Loucy (cell line): ENCODE data around the gene CACNA1I.

ENCODE experiments used
- H2AFZ ChIP-seq: fragments of 200-600 bp; sonication (generic); 2 replicates; pipeline ENCODE4 v1.6.0; 2016; ENCODE audit warnings: antibody characterized with exemption, mild to moderate bottlenecking, low read length, moderate library complexity
- H3F3A ChIP-seq: fragments of 200-600 bp; 2 replicates; pipeline ENCODE4 v1.6.0; 2016; ENCODE audit warnings: antibody characterized with exemption, low read depth, mild to moderate bottlenecking
- H3K27me3 ChIP-seq: fragments of 200-600 bp; sonication (generic); 2 replicates; pipeline ENCODE4 v1.6.1; 2014; ENCODE audit warnings: low read length, mild to moderate bottlenecking; ENCODE audit not compliant: insufficient read depth, poor library complexity, severe bottlenecking
- H3K36me3 ChIP-seq: fragments of 200-600 bp; sonication (generic); 2 replicates; pipeline ENCODE4 v1.6.1; 2016; ENCODE audit warnings: low read length; ENCODE audit not compliant: insufficient read depth
- H3K4me1 ChIP-seq: fragments of 200-600 bp; sonication (generic); 2 replicates; pipeline ENCODE4 v1.5.1; 2014; ENCODE audit warnings: low read length, mild to moderate bottlenecking; ENCODE audit not compliant: insufficient read depth, poor library complexity, severe bottlenecking
- H3K4me2 ChIP-seq: fragments of 200-600 bp; sonication (generic); 2 replicates; pipeline ENCODE4 v1.6.0; 2014; ENCODE audit warnings: antibody characterized with exemption, low read length, low read depth, mild to moderate bottlenecking; ENCODE audit not compliant: poor library complexity, severe bottlenecking
- H3K4me3 ChIP-seq: fragments of 200-600 bp; sonication (generic); 2 replicates; pipeline ENCODE4 v1.5.1; 2014; ENCODE audit warnings: low read length, mild to moderate bottlenecking, mixed read lengths; ENCODE audit not compliant: poor library complexity, severe bottlenecking
- H3K79me2 ChIP-seq: fragments of 200-600 bp; sonication (generic); 2 replicates; pipeline ENCODE4 v1.6.1; 2014; ENCODE audit warnings: low read length; ENCODE audit not compliant: insufficient read depth
- H3K9ac ChIP-seq: fragments of 200-600 bp; sonication (generic); 2 replicates; pipeline ENCODE4 v1.6.0; 2014; ENCODE audit warnings: mild to moderate bottlenecking, low read depth, low read length, moderate library complexity; ENCODE audit not compliant: poor library complexity, severe bottlenecking
- H3K9me2 ChIP-seq: fragments of 200-600 bp; sonication (generic); replicated peaks from 2 replicates; pipeline ENCODE4 v1.6.1; 2016; ENCODE audit warnings: low read depth, low read length, mixed read lengths
- H3K9me3 ChIP-seq: fragments of 200-600 bp; sonication (generic); 2 replicates; pipeline ENCODE4 v1.6.1; 2014; ENCODE audit warnings: mild to moderate bottlenecking, antibody characterized with exemption, low read length, low read depth; ENCODE audit not compliant: insufficient read depth
- H4K20me1 ChIP-seq: fragments of 200-600 bp; sonication (generic); 2 replicates; pipeline ENCODE4 v1.6.0; 2014; ENCODE audit warnings: antibody characterized with exemption, low read length, mild to moderate bottlenecking; ENCODE audit not compliant: insufficient read depth, poor library complexity, severe bottlenecking
- EZH2phosphoT487 ChIP-seq: fragments of 200-600 bp; IDR thresholded peaks from 2 replicates; pipeline ENCODE4 v1.6.1; 2018; ENCODE audit warnings: antibody characterized with exemption, mild to moderate bottlenecking, moderate library complexity, borderline replicate concordance
- TF ChIP-seq, protein P1 (sequence below): fragments of 200-600 bp; sonication (generic); conservative IDR thresholded peaks from 2 replicates; pipeline ENCODE4 v1.5.1; 2014; ENCODE audit warnings: mild to moderate bottlenecking, antibody characterized with exemption, low read length

CACNA1I gene

DNA sequence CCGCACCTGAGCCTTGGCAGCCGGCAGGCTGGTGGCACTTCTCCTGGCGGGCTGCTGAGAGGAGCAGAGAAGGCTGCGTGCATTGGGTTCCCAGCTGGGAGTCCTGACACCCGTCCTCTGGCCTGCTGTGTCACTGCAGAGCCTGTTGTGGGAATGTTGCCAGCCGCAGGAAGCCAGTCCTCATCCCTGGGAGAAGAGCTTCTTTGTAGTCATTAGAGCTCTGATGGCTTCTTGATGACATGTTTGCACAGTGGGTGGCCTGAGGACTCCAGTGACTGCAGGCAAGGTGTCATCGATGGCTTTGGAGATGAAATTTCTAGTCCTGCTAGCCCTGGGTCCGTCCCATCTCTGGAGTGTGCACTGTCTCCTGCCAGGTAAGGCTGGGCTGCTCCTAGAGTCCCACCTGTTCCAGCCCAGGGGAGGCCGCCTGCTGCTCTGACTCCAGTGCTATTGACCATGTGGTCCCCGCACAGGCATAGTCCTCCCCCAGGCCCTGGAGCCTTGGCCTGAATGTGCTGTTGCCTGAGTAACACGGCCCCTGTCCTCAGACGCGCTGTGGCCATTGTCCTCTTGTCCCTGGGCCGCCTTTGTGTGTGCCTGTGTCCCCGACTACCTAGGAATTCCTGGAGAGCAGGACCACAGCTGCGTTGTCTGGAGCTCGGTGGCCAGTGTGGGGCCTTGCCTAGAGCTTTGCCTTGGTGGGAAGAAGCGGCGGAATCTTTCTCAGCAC, 129.2 kb downstream of the CACNA1I start:
- Histone ChIP-seq H3K27me3 (no peaks in the 10 kb centered on the region), H3K79me2 (no peaks in the 10 kb centered on the region), H3K9me3 (no peaks in the 10 kb centered on the region), H3K9ac (no peak overlapping the region), H3F3A (no peaks in the 10 kb centered on the region), H2AFZ (no peak overlapping the region), H3K4me3 (no peak overlapping the region), H3K9me2 (no peaks in the 10 kb centered on the region), H4K20me1 (no peaks in the 10 kb centered on the region), H3K36me3 (no peaks in the 10 kb centered on the region), H3K4me2 (no peak overlapping the region), H3K4me1 (peaks cover 3% of the 10 kb centered on the region)
- TF ChIP-seq EZH2phosphoT487, result no peak
- TF ChIP-seq, protein P1, sequence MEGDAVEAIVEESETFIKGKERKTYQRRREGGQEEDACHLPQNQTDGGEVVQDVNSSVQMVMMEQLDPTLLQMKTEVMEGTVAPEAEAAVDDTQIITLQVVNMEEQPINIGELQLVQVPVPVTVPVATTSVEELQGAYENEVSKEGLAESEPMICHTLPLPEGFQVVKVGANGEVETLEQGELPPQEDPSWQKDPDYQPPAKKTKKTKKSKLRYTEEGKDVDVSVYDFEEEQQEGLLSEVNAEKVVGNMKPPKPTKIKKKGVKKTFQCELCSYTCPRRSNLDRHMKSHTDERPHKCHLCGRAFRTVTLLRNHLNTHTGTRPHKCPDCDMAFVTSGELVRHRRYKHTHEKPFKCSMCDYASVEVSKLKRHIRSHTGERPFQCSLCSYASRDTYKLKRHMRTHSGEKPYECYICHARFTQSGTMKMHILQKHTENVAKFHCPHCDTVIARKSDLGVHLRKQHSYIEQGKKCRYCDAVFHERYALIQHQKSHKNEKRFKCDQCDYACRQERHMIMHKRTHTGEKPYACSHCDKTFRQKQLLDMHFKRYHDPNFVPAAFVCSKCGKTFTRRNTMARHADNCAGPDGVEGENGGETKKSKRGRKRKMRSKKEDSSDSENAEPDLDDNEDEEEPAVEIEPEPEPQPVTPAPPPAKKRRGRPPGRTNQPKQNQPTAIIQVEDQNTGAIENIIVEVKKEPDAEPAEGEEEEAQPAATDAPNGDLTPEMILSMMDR, result no peak

DNA sequence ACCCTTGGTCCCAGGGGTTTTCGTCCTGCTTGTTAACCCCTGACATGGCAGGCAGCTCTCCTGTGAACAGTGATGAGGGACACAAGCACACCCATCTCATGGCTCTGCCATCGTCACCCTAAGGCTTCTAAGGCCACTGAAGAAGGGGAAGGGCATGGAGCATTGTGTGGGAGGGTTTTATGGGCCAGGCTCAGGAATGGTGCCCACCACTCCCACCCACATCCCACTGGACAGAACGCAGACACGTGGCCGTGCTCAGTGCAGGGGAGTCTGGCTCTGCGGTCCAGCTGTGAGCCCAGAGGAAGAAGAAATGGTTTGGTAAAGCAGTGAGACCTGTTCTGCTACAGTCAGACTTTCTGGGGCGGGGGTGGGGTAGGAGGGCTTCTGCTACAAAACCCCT, 130.0 kb downstream of the CACNA1I start:
- Histone ChIP-seq H3F3A (no peaks in the 10 kb centered on the region), H3K36me3 (no peaks in the 10 kb centered on the region), H3K79me2 (no peaks in the 10 kb centered on the region), H3K27me3 (no peaks in the 10 kb centered on the region), H3K4me3 (no peak overlapping the region), H3K9ac (no peak overlapping the region), H3K9me3 (no peaks in the 10 kb centered on the region), H3K9me2 (no peaks in the 10 kb centered on the region), H2AFZ (no peak overlapping the region), H3K4me1 (peaks cover 3% of the 10 kb centered on the region), H3K4me2 (no peak overlapping the region), H4K20me1 (no peaks in the 10 kb centered on the region)
- TF ChIP-seq, protein P1, result no peak
- no peak for TF ChIP-seq EZH2phosphoT487

DNA sequence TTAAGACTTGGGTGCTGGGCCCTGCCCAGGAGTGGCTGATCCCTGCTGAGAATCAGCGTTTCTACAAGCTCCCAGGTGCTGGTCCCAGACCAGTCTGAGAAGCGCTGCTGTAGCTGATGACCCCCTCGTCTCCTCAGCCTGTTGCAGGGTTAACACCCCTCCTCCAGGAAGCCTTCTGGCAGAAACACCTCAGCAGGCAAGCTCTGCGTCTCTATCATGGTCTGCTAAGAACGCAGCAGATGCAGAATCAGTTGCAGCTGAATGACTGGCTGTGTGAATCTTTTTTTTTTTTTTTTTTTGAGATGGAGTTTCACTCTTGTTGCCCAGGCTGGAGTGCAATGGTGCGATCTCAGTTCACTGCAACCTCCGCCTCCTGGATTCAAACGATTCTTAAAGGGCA, 132.5 kb downstream of the CACNA1I start:
- Histone ChIP-seq H3K36me3 (no peaks in the 10 kb centered on the region), H3K4me3 (no peak overlapping the region), H3K79me2 (no peaks in the 10 kb centered on the region), H3K9ac (no peak overlapping the region), H3K9me2 (no peaks in the 10 kb centered on the region), H3K9me3 (no peaks in the 10 kb centered on the region), H3F3A (no peaks in the 10 kb centered on the region), H3K4me1 (peaks cover 7% of the 10 kb centered on the region), H2AFZ (no peak overlapping the region), H3K27me3 (no peaks in the 10 kb centered on the region), H3K4me2 (no peak overlapping the region), H4K20me1 (no peaks in the 10 kb centered on the region)
- TF ChIP-seq, protein P1, result no peak
- TF ChIP-seq EZH2phosphoT487, result no peak
